ENCODE results near the gene ZNF791.
"Not testable (repeated sequence)": the region's sequence is repeated elsewhere in the genome, so short reads cannot be mapped to it uniquely, and the experiment has no call there.

Gene ZNF791

DNA sequence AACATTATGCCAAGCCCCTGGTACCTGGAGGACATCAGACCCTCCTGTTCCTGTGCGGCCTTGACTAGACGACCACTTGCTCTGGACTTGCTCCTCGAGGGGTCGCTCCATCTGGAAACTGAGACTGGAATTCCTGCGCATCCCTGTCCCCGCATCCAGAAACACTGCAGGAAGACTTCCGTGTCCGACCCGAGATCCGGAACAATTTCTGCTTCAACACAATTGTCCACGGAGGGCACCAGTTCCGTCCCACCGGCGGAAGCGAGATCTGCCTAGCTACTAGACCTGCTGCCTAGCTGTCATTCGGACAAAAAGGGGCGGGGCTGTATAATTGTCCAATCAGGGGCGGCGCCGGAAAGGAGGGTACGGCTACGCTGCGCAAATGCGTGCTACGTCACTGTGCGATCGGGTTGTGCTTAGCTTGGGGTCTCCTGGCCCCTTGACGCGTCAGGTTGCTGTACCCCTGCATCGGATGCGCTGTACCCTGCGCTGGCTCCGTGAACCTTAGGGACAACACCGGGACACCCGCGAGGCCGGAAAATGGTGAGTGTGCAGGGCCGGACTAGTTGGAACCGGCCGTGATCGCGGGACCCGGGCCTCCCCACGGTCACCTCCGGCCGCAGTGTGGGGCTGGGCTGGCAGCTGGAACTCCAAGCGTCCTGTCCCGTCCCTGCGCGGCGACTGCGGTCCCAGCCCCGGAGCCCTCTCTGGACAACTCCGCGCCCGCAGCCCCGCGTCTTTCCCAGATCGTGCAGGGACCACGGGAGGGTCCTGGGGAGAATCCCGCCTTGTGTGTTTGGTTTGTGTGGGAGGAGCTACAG, at the start of gene ZNF791, which contains the start of gene ZNF490:
TSS of gene ZNF791 (plus strand) at position 381 of the 821 bp plus-strand sequence. CDS start at position 541, 160 bp downstream.
TSS of gene ZNF490 (minus strand) at position 274 of the 821 bp plus-strand sequence. CDS start at position 141, 133 bp downstream.
- DNase-seq (ENCODE audit: low read depth, low spot score): peak; percentile 96

DNA sequence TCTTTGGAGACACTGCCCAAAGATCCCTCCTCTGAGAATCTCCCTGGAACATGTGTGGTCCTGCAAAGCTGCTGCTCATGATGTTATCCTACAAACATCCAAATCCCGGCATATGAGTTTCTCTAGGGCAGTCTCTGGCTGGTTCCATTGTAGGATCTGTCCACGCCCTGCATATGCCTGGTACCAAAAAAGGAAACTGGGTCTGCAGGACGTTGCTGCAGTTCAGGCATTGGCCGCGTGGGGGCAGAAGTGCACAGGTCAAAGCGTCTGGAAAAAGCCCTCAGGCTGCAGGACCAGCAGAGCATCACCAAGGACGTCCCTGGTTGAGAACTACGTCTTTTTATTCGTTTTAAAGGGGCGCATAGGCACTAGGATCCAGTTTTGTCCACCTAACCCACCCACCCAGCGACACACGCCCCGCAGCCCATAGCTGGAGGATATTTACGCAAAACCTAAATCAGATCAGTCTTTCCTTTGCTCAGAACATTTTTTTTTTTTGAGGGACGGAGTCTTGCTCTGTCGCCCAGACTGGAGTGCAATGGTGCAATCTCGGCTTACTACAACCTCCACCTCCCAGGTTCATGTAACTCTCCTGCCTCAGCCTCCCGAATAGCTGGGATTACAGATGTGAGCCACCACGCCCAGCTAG, 46.6 kb upstream of the ZNF791 start:
- peak; percentile 85 for DNase-seq (ENCODE audit: low read depth, low spot score)

GRCh38 chr19:12566380-12566779, 44.3 kb upstream of the ZNF791 start:
- DNase-seq (ENCODE audit: low read depth, low spot score): not testable (repeated sequence)

DNA sequence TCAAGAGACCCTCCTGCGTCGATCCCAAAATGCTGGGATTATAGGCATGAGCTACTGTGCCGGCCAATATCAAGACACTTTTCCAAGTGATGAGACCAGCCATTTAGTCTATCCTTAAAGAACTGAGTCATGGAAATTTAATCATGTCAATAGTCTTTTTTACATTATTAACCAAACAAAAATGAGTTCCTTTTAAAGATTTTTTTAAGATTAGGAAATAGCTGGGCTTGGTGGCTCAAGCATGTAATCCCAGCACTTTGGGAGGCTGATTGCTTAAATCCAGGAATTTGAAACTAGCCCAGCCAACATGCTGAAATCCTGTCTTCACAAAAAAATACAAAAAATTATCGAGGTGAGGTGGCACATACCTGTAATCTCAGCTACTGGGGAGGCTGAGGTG, 42.8 kb upstream of the ZNF791 start:
- DNase-seq (ENCODE audit: low read depth, low spot score): no peak

- DNase-seq (ENCODE audit: low read depth, low spot score): no peak
Observed at GRCh38 chr19:12574036-12574435, 36.7 kb upstream of the ZNF791 start.

- DNase-seq (ENCODE audit: low read depth, low spot score): no peak
Observed at GRCh38 chr19:12578641-12579040, 32.1 kb upstream of the ZNF791 start.

DNA sequence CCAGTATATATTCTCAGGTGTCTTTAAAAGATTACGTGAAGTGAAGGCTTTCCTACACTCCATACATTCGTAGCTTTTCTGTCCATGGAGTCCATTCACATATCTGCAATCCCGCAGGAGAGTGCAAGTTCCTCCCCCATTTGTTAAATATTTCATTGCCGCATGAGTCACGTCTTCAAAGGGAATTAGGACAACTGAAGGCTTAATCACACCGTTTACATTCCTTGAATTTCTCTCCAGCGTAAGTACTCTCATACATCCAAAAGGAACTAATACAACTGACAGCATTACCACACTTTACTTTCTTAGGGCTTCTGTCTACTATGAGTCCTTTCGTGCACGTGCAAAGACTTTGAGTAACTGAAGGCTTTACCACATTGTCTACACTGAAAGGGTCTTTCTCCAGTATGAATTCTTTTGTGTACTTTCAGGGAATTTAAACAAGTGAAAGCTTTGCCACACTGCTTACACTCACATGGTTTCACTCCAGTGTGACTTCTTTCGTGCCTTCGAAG, 30.5 kb upstream of the ZNF791 start:
- DNase-seq (ENCODE audit: low read depth, low spot score): no peak

DNA sequence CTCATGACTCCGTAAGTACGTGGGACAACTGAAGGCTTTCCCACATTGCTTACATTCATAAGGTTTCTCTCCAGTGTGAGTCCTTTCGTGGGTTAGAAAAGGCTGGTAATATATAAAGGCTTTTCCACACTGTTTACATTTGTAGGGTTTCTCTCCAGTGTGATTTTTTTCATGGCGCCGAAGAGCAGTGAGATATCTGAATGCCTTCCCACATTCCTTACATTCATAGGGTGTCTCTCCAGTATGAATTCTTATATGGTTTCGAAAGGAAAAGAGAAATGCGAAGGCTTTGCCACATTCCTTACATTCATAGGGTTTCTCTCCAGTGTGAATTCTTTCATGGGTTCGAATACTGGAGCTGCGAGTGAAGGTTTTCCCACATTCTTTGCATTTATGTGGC, 29.6 kb upstream of the ZNF791 start:
- DNase-seq (ENCODE audit: low read depth, low spot score): no peak

DNA sequence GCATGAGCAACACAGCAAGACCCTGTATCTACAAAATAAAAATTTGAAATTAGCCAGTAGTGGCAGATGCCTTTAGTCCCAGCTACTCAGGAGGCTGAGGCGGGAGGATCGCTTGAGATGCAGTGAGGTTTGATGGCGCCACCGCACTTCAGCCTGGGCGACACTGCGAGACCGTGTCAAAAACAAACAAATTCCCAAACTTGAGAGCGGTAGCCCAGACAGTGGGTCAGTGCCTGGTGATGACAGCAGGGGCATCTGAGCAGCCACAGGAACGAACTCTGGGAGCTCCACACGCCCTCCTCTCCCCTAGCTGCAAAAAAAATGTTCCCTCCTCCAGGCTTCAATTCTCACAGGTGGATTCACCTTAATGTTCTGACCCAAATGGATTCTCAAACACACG, 14.2 kb upstream of the ZNF791 start:
- no peak for DNase-seq (ENCODE audit: low read depth, low spot score)

DNA sequence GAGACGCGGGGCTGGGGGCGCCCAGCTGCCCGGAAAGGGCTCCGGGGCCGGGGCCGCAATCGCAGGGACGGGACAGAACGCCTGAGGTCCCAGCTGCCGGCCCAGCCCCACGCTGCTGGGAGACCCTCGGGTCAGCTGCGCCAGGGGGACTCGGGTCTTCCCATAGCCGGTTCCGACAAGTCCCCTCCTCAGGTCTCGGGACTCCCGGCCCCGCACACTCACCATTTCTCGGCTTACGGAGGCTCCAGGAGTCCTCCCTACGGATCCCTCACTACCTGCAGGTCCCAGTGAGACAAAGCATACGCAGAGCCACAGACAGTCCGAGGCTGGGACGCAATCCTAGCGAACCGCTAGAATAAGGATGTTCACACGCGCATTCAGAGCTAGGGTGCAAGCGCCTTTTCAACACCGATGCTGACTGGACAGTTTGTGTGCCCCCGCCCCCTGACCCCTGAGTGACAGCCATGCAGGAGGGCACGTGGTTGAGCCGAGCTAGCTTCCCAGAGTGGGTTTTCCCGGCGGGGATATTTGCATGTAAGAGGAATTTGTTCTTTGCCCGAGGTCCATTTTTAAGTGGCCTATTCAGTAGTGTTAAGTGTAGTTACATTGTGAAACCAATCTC, 13.7 kb upstream of the ZNF791 start:
- no peak for DNase-seq (ENCODE audit: low read depth, low spot score)

GRCh38 chr19:12597594-12597993, 13.1 kb upstream of the ZNF791 start:
- no peak for DNase-seq (ENCODE audit: low read depth, low spot score)

DNA sequence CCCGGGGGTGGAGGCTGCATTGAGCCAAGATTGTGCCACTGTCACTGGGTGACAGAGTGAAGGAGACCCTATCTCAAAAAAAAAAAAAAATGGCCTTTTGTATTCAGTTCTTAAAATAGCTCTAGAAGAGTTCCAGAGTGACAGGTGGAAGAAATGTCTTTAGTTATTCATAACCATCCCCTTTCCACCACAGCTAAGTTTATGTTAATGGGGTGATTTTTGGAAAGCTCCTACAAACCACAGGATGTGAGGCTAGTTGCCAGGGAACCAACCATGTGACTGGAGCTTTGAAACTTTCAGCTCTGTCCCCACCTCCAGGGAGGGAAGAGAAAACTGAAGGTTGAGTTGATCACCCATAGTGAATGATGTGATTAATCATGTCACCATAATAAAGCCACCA, 7.0 kb upstream of the ZNF791 start:
- no peak for DNase-seq (ENCODE audit: low read depth, low spot score)

- no peak for DNase-seq (ENCODE audit: low read depth, low spot score)
Observed at GRCh38 chr19:12606796-12607195, 3.9 kb upstream of the ZNF791 start.

DNA sequence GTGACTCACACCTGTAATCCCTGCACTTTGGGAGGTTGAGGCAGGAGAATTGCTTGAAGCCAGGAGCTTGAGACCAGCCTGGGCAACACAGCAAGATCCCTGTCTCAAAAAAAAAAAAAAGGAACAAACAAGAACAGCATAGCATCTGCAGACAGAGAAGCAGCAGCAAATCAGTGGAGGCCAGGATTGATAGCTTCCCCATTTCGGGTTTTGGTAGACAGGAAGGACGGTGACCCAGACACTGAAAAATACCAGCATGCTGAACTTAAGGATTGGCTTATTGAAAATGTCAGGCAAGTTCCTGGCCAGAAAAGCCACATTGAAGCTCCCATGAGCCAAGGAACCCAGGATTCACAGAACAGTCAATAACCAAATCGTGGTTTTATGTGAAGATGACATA, 3.1 kb upstream of the ZNF791 start:
- no peak for DNase-seq (ENCODE audit: low read depth, low spot score)

DNA sequence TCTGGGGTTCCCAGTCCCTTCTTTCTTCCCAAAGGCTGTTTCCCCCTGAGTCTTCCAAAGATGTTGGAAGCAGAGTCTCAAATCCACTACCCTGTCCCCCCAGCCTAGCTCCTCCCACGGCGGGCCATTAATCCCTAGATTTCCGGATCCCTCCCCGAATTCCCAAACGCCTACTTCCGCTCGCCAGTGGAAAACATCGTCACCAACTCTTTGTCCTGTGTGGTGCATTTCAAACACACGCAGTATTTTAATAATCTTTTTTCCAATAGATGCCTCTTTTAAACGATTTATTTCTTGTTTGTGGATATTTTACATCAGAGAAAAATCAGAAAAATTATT, 610 bp downstream of the ZNF791 start:
- no peak for DNase-seq (ENCODE audit: low read depth, low spot score)

- DNase-seq (ENCODE audit: low read depth, low spot score): no peak
Observed at GRCh38 chr19:12617646-12618045, 6.9 kb downstream of the ZNF791 start.

DNA sequence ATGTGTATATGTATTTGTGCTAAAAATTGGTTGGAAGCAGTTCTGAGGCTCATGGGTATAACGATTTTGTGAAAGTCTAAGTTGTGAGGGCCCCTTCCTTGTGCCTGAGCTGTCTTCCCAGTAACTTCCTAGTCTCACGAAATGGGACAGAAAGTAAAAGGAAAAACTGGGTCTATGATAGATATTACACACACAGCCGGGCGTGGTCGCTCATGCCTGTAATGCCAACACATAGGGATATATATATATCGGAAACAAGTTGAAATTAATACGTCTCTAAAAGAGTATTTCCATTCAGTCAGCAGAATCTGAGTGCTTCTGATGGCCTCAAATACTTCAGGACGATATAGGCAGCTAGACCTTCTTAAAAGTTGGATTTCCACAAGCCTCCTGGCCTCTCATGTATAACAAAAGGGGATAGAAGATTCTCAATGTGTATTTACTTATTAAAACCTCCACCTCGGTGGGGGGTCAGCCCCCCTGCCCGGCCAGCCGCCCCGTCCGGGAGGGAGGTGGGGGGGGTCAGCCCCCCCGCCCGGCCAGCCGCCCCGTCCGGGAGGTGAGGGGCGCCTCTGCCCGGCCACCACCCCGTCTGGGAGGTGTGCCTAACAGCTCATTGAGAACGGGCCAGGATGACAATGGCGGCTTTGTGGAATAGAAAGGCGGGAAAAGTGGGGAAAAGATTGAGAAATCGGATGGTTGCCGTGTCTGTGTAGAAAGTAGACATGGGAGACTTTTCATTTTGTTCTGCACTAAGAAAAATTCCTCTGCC, 10.7 kb downstream of the ZNF791 start:
- DNase-seq (ENCODE audit: low read depth, low spot score): not testable (repeated sequence)

DNA sequence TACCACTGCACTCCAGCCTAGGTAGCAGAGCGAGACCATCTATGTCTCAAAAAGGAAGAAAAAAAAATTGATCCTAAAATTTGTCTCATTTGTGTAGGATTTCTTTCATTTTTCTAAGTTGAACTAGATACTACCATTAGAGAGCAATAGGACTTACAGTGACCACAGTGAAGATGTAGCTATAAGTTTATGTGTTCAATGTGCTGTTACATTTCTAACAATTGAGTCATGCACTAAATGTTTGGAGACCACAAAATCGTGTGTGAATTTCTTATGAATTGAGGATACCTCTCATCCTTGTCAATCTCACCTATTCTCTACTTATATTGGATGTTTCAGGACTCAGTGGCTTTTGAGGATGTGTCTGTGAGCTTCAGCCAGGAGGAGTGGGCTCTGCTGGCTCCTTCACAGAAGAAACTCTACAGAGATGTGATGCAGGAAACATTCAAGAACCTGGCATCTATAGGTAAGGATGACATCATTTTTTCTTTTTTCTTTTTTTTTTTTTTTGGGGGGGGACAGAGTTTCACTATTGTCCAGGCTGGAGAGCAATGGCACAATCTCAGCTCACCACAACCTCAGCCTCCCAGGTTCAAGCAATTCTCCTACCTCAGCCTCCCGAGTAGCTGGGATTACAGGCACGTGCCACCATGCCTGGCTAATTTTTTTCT, 12.8 kb downstream of the ZNF791 start:
- no peak for DNase-seq (ENCODE audit: low read depth, low spot score)

GRCh38 chr19:12626958-12627357, 16.2 kb downstream of the ZNF791 start:
- no peak for DNase-seq (ENCODE audit: low read depth, low spot score)

DNA sequence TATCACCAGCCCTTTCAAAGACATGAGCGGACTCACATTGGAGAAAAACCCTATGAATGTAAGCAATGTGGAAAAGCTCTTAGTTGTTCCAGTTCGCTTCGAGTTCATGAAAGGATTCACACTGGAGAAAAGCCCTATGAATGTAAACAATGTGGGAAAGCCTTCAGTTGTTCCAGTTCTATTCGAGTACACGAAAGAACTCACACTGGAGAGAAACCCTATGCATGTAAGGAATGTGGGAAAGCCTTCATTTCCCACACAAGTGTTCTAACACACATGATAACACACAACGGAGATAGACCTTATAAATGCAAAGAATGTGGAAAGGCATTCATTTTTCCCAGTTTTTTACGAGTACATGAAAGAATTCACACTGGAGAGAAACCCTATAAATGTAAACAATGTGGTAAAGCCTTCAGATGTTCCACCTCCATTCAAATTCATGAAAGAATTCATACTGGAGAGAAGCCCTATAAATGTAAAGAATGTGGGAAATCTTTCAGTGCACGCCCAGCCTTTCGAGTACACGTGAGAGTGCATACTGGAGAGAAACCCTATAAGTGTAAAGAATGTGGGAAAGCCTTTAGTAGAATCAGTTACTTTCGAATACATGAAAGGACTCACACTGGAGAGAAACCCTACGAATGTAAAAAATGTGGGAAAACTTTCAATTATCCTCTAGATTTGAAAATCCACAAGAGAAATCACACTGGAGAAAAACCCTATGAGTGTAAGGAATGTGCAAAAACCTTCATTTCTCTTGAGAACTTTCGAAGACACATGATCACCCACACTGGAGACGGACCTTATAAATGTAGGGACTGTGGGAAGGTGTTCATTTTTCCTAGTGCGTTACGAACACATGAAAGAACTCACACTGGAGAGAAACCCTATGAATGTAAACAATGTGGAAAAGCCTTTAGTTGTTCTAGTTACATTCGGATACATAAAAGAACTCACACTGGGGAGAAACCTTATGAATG, 17.6 kb downstream of the ZNF791 start:
- DNase-seq (ENCODE audit: low read depth, low spot score): no peak

Measured in activated naive CD8-positive, alpha-beta T cell treated with anti-CD3 and anti-CD28 coated beads, Interleukin-2, amount 50 U/mL, for 16 hours (primary cell).